CD4-positive, alpha-beta T cell treated with Interleukin-10 for 1 hour (primary cell): Measurements from ENCODE around the gene PCGF5.
"Not testable (repeated sequence)": the region's sequence is repeated elsewhere in the genome, so short reads cannot be mapped to it uniquely, and the experiment has no call there.

ENCODE experiments used
- DNase-seq: peaks from one replicate; pipeline ENCODE4 v3.0.0-alpha.2; 2020

PCGF5 gene

DNA sequence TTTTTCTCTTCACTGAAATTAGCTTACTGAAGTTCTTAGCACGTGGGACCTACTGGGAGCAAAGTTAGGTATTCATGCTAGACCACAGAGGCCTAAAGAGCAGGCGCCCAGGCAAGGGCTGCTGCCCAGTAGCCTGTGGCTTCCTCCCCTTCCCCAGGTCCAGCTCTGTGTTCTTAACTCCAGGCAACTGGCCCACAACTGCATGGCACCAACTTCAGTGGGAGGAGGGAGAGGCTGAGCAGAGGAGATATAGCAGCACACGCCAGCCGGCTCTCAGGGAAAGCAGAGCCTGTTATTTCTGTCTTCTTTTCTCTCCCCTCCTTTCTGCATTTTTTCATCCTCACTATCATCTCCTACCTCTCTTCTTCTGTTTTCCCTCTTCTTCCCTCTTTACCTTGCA is 67.4 kb downstream of the PCGF5 start:
- no peak for DNase-seq

- DNase-seq: no peak
These were observed 68.8 kb downstream of the PCGF5 start for GRCh38 chr10:91289305-91289704.

DNA sequence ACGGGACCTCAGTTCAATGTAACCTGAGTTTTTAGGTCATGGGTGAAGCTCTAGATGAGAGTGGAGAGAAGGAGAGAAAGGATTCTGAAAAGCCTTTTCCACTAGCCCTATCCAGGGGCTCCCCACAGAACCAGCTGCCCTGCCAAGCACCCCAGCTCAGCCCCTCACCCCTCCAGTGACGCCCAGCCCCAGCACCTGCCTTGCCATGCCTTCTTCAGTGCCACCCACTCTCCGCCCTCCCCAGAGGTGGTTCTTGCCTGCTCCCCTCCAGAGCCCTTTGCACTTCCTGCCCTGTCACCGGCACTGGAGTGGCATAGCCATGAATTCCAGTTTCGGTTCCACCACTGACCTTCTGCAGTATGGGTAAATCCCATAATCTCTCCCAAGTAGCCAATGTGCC is 70.1 kb downstream of the PCGF5 start:
- no peak for DNase-seq

- no peak for DNase-seq
These were observed 73.9 kb downstream of the PCGF5 start for GRCh38 chr10:91294134-91294906.

- DNase-seq: no peak
These were observed 74.9 kb downstream of the PCGF5 start for GRCh38 chr10:91295346-91295745.

DNA sequence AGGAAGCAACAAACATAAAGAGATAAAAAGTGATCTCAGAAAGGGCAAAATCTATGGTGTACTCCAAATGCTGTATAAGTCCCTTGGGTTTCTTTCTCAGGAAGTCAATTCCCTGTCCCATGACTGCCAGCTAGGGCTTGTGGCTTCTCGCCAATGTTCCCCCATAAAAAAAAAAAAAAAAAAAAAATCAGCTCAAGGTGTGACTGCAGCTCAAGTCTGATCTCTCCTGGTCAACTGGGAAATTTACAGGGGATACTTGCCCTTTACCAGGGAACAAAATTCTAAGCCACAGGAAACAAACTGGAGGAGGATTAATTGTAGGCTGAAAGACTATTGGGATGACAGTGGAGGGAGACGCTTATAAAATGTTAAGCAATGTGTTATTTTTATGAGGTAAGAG is 76.0 kb downstream of the PCGF5 start:
- DNase-seq: no peak

DNA sequence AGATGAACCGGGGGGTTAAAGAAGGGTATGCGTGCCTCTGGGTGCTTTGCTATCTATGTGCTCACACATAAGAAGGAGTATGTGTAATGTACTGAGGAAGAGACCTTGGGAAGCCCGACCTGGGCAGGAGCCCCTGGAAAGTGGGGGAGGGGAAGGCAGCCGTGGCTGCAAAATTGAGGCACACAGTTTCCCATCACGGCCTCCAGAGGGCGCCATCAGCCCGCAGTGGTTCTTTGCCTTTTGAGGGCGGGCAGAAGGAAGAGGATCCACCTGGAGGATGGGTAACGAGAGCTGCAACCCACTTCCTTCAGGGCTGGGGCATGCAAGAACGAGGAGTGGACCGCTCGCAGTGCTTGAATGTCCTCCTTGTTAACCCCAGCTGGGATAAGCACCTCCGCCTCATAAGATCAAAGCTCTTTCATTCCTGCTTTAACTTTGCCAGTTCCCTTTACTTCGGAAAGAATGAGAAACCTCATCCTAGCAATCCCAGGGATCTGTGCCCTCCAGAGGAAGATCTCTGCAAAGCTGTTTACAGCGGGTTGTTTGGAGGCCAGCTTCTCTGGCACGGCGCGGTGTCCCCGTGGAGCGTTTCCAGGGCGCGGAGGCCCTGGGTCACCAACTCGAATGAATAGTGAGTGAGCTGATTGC is 77.9 kb downstream of the PCGF5 start:
- DNase-seq: peak; percentile 78

DNA sequence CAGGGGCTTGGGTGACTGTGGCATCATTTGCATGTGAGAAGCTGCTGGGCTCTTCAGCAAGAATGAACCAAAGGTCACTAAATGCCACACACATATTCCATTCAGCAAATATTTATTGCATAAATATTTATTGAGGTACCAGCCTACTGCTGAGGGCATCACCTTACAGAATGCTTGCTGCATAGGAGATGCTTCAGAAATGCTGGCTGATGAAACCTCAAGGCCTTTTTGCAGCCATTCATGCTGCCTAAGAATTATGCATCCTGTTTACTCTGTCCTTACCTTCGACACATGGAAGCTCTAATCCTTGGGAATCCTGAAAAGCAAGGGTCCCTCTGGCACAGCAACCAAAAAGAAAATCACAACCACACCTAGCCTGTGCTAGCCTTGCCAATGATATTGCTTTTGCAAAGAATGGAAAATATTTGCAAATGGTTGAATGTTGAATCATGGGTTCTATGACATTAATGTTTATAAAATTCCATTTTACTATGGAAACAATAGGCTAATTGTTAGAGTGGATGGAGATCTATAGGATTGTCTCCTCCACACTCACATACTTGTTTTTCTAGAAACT is 79.6 kb downstream of the PCGF5 start:
- DNase-seq: no peak

- not testable (repeated sequence) for DNase-seq
These were observed 82.5 kb downstream of the PCGF5 start for GRCh38 chr10:91302946-91303345.

DNA sequence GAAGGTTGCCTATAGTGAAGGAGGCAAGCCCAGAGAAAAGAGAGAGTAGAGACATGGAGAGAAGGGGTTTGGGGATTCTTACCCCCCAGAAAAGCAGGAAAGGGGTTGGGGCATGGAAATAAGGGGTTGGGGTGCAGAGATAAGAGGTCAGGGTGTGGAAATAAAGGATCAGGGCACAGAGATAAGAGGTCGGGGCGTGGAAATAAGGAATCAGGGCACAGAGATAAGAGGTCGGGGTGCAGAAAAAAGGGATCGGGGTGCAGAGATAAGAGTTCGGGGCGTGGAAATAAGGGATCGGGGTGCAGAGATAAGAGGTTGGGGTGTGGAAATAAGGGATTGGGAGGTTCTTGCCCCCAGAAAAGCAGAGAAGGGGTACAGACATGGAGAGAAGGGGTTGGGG is 85.5 kb downstream of the PCGF5 start:
- not testable (repeated sequence) for DNase-seq

GRCh38 chr10:91307489-91307888 is 87.0 kb downstream of the PCGF5 start:
- DNase-seq: no peak

GRCh38 chr10:91309711-91310110 is 89.2 kb downstream of the PCGF5 start:
- no peak for DNase-seq

DNA sequence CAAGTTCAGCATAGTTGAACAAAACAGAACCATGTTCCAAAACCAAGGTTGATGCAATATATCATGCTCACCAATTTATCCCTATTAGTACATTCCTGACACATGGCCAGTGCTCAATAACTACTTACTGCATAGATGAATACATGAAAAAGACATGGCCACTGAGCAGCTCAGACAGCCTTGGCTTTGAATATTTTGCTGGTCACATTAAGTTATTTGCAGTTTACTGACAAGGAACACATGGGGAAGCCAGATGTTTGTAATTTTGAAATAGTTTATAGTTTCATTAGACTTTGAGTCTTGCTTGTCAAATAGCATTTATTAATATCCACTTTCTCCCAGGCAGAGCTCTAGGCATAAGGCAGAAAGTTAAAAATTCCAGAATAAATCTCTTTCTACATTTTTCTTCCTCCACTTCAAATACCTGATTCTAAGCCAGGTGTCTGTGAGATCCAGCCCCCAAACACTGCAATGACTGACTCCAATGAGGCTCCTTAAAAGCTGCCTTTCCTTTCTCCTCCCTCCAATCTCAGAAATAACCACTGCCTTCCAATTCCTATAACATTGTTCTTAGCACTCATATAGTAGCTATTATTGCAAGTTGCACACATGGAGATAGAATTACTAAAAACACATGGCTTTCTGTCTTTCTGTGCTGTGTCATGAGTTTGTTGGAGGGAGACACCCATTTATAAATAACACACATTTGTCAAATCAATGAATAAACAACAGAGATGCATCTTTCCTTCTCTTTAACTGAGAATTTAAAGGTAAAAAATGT is 91.3 kb downstream of the PCGF5 start:
- no peak for DNase-seq

GRCh38 chr10:91312382-91312733 is 91.9 kb downstream of the PCGF5 start:
- no peak for DNase-seq

DNA sequence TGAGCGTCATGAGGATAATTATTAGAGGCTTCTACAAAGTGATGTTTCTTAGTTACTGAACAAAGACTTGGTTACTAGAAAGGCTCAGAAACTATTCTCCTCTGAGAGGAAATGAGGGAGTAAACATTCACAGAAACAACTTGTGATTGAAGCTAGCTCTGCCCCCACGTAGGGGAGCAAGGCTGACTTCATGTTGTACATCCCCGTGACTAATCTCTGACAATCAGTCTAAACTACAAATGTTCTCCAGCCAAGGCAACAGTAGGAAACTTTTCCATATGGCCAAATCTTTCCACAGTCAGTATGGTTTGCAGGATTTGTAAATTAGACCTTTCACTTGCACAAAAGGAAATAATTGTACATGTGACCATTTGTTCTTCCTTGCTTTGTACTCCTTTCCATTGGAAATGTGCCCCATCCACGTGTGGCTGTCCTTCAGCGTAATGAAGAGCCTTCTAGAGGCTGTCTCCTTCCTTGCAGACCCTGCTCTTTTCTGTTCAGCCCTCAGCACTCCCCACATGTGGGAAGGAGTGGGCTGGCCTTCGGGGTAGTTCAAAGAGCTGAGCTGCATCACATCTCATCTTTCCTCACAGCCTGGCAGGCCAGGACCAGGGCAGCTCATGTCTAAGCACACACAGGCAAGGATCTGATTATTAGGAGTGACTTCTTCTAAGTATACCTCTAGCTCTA is 93.5 kb downstream of the PCGF5 start:
- no peak for DNase-seq

GRCh38 chr10:91316486-91316885 is 96.0 kb downstream of the PCGF5 start:
- no peak for DNase-seq

DNA sequence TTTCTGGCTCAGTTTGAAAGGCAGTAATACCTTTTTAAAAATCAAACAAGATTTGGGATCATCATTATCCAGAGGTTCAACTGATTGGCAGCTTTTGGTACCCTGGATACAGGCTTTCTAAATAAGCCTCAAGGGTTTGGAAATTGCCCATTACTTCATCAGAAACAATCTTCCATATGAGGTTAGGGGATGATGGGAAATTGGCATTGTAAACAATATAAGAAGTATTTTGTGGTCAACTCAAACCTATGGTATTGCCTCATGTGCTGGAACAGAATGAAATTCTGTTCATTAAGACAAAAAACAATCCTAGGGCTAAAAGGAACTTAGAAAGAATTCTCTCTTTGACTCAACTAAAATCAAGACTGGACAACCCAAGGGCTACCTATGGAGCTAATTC is 97.1 kb downstream of the PCGF5 start:
- DNase-seq: no peak

DNA sequence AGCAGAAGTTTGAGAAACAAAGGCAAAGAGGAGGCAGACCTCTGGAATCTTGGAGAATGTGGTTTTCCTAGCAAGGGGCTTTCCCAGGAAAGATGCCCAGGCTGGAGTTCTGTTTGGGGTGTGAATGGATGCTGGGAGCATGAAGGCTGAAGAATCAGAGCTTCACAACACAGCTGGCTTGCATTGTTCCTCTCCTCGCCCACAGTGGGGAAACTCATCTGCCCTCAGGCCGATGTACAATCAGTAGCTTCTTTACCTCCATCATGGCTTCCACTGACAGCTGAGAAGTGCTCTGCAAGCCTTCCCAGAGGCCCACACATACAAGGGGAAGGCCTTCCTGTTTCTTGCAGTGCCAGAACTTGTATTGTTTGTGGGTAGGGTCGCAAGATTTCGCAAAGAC is 98.9 kb downstream of the PCGF5 start:
- DNase-seq: no peak

DNA sequence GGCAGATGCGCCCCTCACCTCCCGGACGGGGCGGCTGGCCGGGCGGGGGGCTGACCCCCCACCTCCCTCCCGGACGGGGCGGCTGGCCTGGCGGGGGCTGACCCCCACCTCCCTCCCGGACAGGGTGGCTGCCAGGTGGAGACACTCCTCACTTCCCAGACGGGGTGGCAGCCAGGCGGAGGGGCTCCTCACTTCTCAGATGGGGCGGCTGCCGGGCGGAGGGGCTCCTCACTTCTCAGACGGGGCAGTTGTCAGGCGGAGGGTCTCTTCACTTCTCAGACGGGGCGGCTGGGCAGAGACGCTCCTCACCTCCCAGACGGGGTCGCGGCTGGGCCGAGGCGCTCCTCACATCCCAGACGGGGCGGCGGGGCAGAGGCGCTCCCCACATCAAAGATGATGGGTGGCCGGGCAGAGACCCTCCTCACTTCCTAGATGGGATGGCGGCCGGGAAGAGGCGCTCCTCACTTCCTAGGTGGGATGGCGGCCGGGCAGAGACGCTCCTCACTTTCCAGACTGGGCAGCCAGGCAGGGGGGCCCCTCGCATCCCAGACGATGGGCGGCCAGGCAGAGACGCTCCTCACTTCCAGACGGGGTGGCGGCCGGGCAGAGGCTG is 102.9 kb downstream of the PCGF5 start:
- not testable (repeated sequence) for DNase-seq

DNA sequence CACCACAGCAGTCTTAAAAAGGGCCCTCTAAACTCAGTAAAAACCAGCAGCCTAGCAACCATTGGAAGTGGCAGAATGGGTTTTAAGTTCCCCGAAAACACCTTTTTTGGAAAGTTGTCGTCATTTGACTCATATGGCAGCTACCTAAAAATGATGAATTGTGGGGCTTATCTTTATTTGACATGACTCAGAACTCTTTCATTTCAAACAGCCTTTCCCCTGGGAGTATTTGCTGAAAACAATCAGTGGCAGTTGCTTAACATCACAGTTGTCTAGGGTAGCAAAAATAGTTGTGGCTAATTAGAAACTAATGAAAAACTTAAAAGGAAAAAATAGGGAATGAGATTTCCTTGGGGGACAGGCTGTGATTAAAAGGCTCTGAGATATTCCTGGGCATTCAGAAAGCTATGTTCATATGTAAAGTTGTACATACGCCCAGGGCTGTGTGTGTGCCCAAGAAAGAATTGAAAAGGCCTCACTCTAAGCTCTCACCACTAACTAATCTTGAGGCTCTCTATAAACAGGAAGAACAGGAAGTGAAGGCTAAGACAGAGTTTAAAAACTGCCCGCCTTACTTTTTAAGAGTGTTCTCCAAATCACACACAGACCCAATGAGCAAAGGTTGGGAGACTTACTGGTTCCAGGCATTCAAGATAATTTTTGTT is 108.0 kb downstream of the PCGF5 start:
- DNase-seq: no peak
